Skeletal muscle tissue (tissue), 4 donors: Measurements from ENCODE around the gene DRC7. TPM values are rescaled to one million over a fixed set of nuclear protein-coding genes. Genes with fewer than 3 reads are reported as not detected.

Experiments used
- H3K27ac ChIP-seq: one replicate; pipeline ENCODE4 v1.7.0; 2013; ENCODE audit warnings: mild to moderate bottlenecking, low read depth, low read length, inconsistent platforms
- H3K27me3 ChIP-seq, 3 donors: one replicate each; pipeline ENCODE4 v1.7.0; 2013; ENCODE audit warnings: low read length in 3 of 3; ENCODE audit not compliant: control insufficient read depth in 3 of 3, insufficient read depth in 3 of 3
- H3K36me3 ChIP-seq, 3 donors: one replicate each; pipeline ENCODE4 v1.7.0; 2013; ENCODE audit warnings: low read length in 3 of 3; ENCODE audit not compliant: control insufficient read depth in 3 of 3, insufficient read depth in 3 of 3
- H3K4me1 ChIP-seq, 3 donors: one replicate each; pipeline ENCODE4 v1.7.0; 2013; ENCODE audit warnings: low read length in 3 of 3, mild to moderate bottlenecking in 3 of 3; ENCODE audit not compliant: control insufficient read depth in 3 of 3, insufficient read depth in 3 of 3
- H3K4me3 ChIP-seq, 3 donors: one replicate each; pipeline ENCODE4 v1.7.0; 2013; ENCODE audit warnings: low read length in 3 of 3
- H3K9ac ChIP-seq, 3 donors: one replicate each; pipeline ENCODE4 v1.7.0; 2013; ENCODE audit warnings: low read length in 3 of 3, mild to moderate bottlenecking in 3 of 3, moderate library complexity in 2 of 3, low read depth in 1 of 3
- H3K9me3 ChIP-seq, 3 donors: one replicate each; pipeline ENCODE4 v1.7.0; 2013; ENCODE audit warnings: low read length in 3 of 3; ENCODE audit not compliant: control insufficient read depth in 3 of 3
- total RNA-seq: library from RNA; depleted of rRNA; stranded (reverse); fragments of >200 nt; gene quantifications from one replicate; pipeline ENCODE4 v1.2.3, GENCODE V29; 2014
- donor health status: Osteomylitis.

Gene DRC7
- total RNA-seq, 1 donor from 2014 or later: not detected

GRCh38 chr16:57759541-57760356 is 65.1 kb downstream of the DRC7 start:
- H3K4me3 ChIP-seq: no peak overlapping the region
- no peaks in the 10 kb centered on the region for H3K27me3 ChIP-seq
- peaks cover 11 to 14% (median 12%) of the 10 kb centered on the region in 3 donors for H3K36me3 ChIP-seq
- no peak overlapping the region for H3K27ac ChIP-seq
- H3K9ac ChIP-seq: no peak overlapping the region
- no peaks in the 10 kb centered on the region for H3K9me3 ChIP-seq
- peaks cover 4 to 10% (median 7%) of the 10 kb centered on the region in 3 donors for H3K4me1 ChIP-seq

GRCh38 chr16:57760357-57761160 is 66.0 kb downstream of the DRC7 start:
- Histone ChIP-seq H3K9me3 (no peaks in the 10 kb centered on the region), H3K36me3 (peaks cover 8 to 9% (median 9%) of the 10 kb centered on the region in 3 donors), H3K9ac (no peak overlapping the region), H3K27ac (no peak overlapping the region), H3K4me3 (no peak overlapping the region), H3K4me1 (peaks cover 4 to 10% (median 7%) of the 10 kb centered on the region in 3 donors), H3K27me3 (no peaks in the 10 kb centered on the region)

- Histone ChIP-seq H3K9me3 (no peaks in the 10 kb centered on the region), H3K27ac (no peak overlapping the region), H3K27me3 (no peaks in the 10 kb centered on the region), H3K4me1 (peaks cover 4 to 10% (median 7%) of the 10 kb centered on the region in 3 donors), H3K9ac (no peak overlapping the region), H3K36me3 (peaks cover 4 to 6% (median 5%) of the 10 kb centered on the region in 3 donors), H3K4me3 (no peak overlapping the region)
Observed at GRCh38 chr16:57761301-57761700, 66.7 kb downstream of the DRC7 start.

GRCh38 chr16:57761957-57762356 is 67.4 kb downstream of the DRC7 start:
- Histone ChIP-seq H3K36me3 (peaks cover 4 to 8% (median 5%) of the 10 kb centered on the region in 3 donors), H3K27me3 (no peaks in the 10 kb centered on the region), H3K27ac (no peak overlapping the region), H3K9ac (no peak overlapping the region), H3K4me1 (peaks cover 4 to 10% (median 7%) of the 10 kb centered on the region in 3 donors), H3K4me3 (no peak overlapping the region), H3K9me3 (no peaks in the 10 kb centered on the region)

GRCh38 chr16:57762365-57763040 is 67.9 kb downstream of the DRC7 start:
- Histone ChIP-seq H3K27me3 (no peaks in the 10 kb centered on the region), H3K4me1 (peaks cover 1 to 7% (median 4%) of the 10 kb centered on the region in 3 donors), H3K4me3 (no peak overlapping the region), H3K9me3 (no peaks in the 10 kb centered on the region), H3K36me3 (peaks cover 4 to 9% (median 8%) of the 10 kb centered on the region in 3 donors), H3K9ac (no peak overlapping the region), H3K27ac (no peak overlapping the region)

- no peak overlapping the region for H3K27ac ChIP-seq
- H3K27me3 ChIP-seq: no peaks in the 10 kb centered on the region
- peaks cover 0 to 3% (median 0%) of the 10 kb centered on the region in 3 donors for H3K4me1 ChIP-seq
- no peak overlapping the region for H3K4me3 ChIP-seq
- no peaks in the 10 kb centered on the region for H3K9me3 ChIP-seq
- H3K36me3 ChIP-seq: peaks cover 4 to 9% (median 6%) of the 10 kb centered on the region in 3 donors
- peak overlapping the region in 1 of 3 donors; percentile 8 for H3K9ac ChIP-seq
Observed at GRCh38 chr16:57763285-57764005, 68.8 kb downstream of the DRC7 start.

GRCh38 chr16:57764006-57764340 is 69.4 kb downstream of the DRC7 start:
- H3K9ac ChIP-seq: no peak overlapping the region
- no peak overlapping the region for H3K4me3 ChIP-seq
- no peaks in the 10 kb centered on the region for H3K27me3 ChIP-seq
- peaks cover 0 to 3% (median 0%) of the 10 kb centered on the region in 3 donors for H3K4me1 ChIP-seq
- H3K27ac ChIP-seq: no peak overlapping the region
- H3K36me3 ChIP-seq: peaks cover 4 to 9% (median 4%) of the 10 kb centered on the region in 3 donors
- no peaks in the 10 kb centered on the region for H3K9me3 ChIP-seq

GRCh38 chr16:57764341-57765159 is 69.9 kb downstream of the DRC7 start:
- H3K9me3 ChIP-seq: no peaks in the 10 kb centered on the region
- H3K9ac ChIP-seq: no peak overlapping the region
- H3K36me3 ChIP-seq: peaks cover 6 to 9% (median 6%) of the 10 kb centered on the region in 3 donors
- H3K4me1 ChIP-seq: peaks cover 0 to 3% (median 0%) of the 10 kb centered on the region in 3 donors
- H3K27ac ChIP-seq: no peak overlapping the region
- H3K27me3 ChIP-seq: no peaks in the 10 kb centered on the region
- H3K4me3 ChIP-seq: no peak overlapping the region
